Measurements from ENCODE around the gene SLC9A9.
"Not testable (repeated sequence)": the region's sequence is repeated elsewhere in the genome, so short reads cannot be mapped to it uniquely, and the experiment has no call there.

DNA sequence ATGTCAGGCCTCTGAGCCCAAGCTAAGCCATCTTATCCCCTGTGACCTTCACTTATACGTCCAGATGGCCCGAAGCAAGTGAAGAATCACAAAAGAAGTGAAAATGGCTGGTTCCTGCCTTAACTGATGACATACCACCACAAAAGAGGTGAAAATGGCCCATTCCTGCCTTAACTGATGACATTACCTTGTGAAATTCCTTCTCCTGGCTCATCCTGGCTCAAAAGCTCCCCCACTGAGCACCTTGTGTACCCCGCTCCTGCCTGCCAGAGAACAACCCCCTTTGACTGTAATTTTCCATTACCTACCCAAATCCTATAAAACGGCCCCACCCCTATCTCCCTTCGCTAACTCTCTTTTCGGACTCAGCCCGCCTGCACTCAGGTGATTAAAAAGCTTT lies 42.8 kb downstream of the SLC9A9 start:
- TF ChIP-seq, protein P1, sequence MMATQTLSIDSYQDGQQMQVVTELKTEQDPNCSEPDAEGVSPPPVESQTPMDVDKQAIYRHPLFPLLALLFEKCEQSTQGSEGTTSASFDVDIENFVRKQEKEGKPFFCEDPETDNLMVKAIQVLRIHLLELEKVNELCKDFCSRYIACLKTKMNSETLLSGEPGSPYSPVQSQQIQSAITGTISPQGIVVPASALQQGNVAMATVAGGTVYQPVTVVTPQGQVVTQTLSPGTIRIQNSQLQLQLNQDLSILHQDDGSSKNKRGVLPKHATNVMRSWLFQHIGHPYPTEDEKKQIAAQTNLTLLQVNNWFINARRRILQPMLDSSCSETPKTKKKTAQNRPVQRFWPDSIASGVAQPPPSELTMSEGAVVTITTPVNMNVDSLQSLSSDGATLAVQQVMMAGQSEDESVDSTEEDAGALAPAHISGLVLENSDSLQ (IDR thresholded peaks at IDR 0.05): not testable (repeated sequence)
- TF ChIP-seq NR2F6 (CRISPR knock-in tag; IDR thresholded peaks at IDR 0.05); KDM1A (IDR thresholded peaks at IDR 0.05); XRCC3 (IDR thresholded peaks at IDR 0.05); EP300 (IDR thresholded peaks at IDR 0.05; ENCODE audit: low read length); FOXA1 (IDR thresholded peaks at IDR 0.05; ENCODE audit: borderline replicate concordance): not testable (repeated sequence)
- TF ChIP-seq, protein P2, sequence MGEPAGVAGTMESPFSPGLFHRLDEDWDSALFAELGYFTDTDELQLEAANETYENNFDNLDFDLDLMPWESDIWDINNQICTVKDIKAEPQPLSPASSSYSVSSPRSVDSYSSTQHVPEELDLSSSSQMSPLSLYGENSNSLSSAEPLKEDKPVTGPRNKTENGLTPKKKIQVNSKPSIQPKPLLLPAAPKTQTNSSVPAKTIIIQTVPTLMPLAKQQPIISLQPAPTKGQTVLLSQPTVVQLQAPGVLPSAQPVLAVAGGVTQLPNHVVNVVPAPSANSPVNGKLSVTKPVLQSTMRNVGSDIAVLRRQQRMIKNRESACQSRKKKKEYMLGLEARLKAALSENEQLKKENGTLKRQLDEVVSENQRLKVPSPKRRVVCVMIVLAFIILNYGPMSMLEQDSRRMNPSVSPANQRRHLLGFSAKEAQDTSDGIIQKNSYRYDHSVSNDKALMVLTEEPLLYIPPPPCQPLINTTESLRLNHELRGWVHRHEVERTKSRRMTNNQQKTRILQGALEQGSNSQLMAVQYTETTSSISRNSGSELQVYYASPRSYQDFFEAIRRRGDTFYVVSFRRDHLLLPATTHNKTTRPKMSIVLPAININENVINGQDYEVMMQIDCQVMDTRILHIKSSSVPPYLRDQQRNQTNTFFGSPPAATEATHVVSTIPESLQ (CRISPR knock-in tag; IDR thresholded peaks at IDR 0.05): not testable (repeated sequence)
- TF ChIP-seq, protein P3, sequence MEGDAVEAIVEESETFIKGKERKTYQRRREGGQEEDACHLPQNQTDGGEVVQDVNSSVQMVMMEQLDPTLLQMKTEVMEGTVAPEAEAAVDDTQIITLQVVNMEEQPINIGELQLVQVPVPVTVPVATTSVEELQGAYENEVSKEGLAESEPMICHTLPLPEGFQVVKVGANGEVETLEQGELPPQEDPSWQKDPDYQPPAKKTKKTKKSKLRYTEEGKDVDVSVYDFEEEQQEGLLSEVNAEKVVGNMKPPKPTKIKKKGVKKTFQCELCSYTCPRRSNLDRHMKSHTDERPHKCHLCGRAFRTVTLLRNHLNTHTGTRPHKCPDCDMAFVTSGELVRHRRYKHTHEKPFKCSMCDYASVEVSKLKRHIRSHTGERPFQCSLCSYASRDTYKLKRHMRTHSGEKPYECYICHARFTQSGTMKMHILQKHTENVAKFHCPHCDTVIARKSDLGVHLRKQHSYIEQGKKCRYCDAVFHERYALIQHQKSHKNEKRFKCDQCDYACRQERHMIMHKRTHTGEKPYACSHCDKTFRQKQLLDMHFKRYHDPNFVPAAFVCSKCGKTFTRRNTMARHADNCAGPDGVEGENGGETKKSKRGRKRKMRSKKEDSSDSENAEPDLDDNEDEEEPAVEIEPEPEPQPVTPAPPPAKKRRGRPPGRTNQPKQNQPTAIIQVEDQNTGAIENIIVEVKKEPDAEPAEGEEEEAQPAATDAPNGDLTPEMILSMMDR (IDR thresholded peaks at IDR 0.05 in 2 of 3, conservative IDR thresholded peaks at IDR 0.05 in 1 of 3; ENCODE audit: insufficient read depth in 2 of 3, low read depth in 1 of 3, low read length in 3 of 3): not testable (repeated sequence)
